ENCODE data around the gene DHRS4L2.
"Not testable (repeated sequence)": the region's sequence is repeated elsewhere in the genome, so short reads cannot be mapped to it uniquely, and the experiment has no call there.

The DHRS4L2 gene

DNA sequence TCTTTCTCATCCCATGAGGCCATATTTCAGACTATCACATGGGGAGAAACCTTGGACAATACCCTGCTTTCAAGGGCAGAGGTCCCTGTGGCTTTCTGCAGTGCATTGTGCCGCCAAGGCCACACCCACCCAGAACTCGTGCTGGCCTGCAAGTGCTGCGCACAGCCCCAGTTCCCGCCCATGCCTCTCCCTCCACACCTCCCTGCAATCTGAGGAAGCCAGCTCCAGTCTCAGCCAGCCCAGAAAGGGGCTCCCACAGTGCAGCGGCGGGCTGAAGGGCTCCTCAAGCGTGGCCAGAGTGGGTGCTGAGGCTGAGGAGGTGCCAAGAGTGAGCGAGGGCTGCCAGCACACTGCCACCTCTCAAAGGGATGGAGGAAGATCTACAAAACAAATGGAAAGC, 15.6 kb upstream of the DHRS4L2 start:
- DNase-seq (ENCODE audit: low spot score), result not testable (repeated sequence)

DNA sequence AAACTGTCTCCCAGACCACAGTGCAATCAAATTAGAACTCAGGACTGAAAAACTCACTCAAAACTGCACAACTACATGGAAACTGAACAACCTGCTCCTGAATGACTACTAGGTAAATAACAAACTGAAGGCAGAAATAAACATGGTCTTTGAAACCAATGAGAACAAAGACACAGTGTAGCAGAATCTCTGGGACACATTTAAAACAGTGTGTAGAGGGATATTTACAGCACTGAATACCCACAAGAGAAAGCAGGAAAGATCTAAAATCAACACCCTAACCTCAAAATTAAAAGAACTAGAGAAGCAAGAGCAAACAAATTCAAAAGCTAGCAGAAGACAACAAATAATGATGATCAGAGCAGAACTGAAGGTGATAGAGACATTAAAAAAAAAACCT, 14.7 kb upstream of the DHRS4L2 start:
- DNase-seq (ENCODE audit: low spot score), result not testable (repeated sequence)

DNA sequence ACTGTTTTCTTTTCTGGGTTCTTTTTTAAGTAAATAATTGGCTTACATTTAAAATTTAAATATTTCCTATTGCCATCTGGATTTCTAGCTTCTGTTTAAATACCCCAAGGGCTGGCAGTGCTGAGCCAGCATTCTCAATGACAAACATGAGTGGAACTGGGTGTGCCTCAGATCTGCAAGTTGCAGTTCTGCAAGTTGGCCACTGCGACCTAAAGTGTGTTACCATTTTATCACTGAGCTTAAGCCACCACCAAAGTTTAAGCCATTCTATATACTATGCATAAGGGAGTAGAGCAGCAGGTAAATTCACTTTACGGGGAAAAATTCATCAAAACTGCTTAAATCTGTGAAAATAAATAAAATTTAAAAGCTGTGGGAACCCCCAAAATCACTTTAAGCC, 11.5 kb upstream of the DHRS4L2 start:
- not testable (repeated sequence) for DNase-seq (ENCODE audit: low spot score)

DNA sequence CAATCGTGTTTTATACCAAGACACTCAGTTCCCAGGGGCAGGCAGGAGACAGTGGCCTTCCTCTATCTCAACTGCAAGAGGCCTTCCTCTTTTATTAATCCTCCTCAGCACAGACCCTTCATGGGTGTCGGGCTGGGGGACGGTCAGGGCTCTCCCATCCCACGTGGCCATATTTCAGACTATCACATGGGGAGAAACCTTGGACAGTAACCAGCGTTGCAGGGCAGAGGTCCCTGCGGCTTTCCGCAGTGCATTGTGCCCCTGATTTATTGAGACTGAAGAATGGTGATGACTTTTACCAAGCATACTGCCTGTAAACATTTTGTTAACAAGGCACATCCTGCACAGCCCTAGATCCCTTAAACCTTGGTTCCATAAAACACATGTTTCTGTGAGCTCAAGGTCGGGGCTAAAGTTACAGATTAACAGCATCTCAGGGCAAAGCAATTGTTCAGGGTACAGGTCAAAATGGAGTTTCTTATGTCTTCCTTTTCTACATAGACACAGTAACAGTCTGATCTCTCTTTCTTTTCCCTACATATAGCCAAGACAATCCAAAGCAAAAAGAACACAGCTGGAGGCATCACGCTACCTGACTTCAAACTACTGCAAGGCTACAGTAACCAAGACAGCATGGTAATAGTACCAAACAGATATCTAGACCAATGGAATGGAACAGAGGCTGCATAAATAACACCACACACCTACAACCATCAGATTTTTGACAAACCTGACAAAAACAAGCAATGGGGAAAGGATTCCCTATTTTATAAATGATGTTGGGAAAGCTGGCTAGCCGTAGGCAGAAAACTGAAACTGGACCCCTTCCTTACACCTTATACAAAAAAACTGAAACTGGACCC, 6.5 kb upstream of the DHRS4L2 start:
- DNase-seq (ENCODE audit: low spot score), result not testable (repeated sequence)

DNA sequence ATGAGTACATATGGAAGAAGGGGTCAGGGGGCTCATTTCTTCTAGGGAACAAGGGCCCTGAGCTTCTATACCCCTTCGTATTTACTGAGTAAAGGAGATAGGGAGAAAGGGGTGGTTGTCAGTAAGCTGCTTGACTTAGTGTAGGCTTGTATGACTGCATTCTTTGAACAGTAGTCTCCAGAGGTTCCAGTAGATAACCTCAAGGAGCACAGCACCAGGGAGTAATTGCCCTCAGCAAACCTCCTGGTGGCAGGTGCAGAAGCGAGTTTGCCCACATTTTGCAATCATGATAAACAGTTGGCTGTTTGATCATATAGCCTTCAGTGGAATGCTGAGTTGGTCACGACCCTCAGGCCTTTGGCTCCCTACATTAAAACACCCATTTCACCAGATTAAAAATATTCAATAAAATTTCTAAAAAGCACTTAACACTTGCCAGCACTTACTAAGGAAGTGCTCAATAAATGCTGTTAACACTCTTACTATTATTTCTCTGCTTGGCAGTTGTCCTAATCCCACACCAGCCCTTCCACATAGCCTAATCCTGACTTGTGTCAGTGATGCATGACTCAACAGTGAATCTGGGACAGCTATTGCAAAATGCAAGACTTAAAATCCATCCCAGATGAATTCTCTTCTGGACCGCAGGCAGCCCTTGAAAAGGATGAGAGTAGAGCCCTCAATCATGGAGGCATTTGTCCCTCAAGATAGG, 3.7 kb upstream of the DHRS4L2 start:
- no peak for DNase-seq (ENCODE audit: low spot score)

DNA sequence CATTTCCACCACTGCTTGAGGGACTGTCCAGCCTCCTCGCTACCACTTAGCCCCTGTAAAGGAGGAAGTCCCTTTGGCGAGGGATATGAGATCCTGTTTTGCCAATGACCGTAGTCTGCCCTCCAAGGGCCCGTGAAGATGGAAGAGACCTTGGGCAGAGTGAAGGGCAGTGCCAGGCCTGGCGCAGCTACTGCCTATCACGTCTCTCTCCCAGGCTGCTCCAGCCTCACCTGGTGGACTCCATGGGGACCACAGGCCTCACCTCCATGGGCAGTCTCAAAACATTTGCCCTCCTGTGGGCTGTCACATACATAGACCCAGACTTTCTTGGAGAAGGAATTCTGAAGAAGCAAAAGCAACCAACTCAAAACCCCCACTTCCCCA, 514 bp upstream of the DHRS4L2 start:
- DNase-seq (ENCODE audit: low spot score), result not testable (repeated sequence)

DNA sequence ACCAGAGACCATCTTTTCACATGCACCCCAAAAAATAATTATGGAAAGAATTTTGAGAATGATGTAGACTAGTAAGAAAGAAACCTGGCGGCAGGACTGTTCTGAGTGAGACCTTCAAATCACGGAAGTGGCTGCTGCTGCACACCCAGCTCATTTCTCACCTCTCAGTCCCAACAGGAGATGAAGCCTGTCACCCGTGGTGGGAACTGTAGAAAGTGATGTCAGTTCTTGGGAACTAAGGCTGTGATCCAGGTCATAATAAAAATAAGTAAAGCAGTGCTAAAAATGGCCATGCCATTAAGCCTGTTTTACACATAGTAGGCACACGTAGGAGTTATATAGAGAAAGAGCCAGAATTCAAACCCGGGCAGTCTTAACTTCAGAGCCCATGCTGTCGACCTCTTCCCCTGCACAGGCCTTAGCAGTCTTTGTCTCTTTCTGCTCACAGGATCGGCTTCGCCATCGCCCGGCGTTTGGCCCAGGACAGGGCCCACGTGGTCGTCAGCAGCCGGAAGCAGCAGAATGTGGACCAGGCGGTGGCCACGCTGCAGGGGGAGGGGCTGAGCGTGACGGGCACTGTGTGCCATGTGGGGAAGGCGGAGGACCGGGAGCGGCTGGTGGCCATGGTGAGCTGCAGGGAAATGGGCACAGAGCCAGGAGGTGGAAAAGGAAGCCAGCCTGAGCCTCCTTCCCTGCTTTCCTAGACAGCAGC, 1.2 kb downstream of the DHRS4L2 start:
- DNase-seq (ENCODE audit: low spot score), result not testable (repeated sequence)

DNA sequence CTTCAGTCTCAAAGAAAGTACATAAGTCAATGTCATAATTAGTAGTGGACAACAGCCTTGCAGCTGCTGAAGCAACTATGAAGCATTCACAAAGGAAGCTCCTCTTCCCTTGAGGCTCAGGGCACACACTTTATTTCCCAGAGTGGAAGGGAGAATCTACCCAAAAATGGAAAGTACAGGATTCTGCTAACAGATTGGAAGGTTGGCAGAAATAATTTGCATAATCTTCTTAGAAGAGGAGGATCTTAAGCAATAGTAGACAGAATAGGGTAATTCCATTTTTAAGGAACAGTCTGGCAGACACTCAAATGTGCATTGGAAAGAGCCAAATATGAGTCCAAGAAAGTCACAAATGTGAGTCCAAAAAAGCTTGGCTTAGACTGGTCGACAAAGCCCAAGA, 2.2 kb downstream of the DHRS4L2 start:
- DNase-seq (ENCODE audit: low spot score), result not testable (repeated sequence)

DNA sequence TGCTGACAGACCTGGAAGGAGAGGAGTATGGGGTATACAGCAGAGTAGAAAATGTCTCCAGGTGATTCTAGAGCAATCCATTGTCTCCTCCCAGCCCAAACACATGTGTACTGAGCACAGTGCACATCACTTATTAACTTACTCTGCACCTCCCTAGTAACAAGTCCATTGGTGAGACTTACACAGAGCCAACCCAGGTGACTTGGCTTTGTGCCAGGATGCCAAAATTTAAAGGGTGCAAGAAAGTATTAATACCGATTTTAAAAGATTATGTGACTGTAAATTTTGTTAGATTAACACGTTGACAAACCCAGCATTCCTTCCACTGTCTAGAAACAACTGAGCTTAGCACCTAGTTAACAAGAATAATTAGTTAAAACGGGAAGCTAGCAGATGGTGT, 4.3 kb downstream of the DHRS4L2 start:
- not testable (repeated sequence) for DNase-seq (ENCODE audit: low spot score)

DNA sequence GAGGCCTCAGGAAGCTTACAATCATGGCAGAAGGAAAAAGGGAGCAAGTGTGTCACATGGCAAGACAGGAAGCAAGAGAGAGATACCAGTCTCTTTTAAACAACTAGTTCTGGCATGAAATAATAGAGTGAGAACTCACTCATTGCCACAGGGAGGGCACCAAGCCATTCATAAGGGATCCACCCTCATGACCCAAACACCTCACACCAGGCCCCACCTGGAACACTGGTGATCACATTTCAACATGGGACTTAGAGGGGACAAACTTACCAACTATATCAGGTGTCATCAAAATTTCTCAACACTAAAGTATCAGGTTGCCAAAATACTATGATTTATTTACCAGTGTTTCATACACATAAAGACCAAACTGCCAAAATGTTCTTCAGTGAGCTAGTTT, 7.3 kb downstream of the DHRS4L2 start:
- DNase-seq (ENCODE audit: low spot score), result not testable (repeated sequence)

DNA sequence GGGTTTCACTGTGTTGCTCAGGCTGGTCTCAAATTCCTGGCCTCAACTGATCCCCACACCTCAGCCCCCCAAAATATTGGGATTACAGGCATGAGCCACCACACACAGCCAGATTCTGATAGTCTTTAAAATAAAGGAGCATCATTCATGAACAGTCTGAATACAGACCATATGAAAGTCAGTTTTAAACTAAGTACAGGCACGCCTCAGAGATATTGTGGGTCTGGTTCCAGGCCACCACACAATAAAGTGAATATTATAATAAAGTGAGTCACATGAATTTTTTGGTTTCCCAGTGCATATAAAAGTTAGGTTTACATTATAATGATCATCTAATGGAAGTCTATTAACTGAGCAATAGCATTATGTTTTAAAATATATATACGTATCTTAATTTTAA, 8.1 kb downstream of the DHRS4L2 start:
- DNase-seq (ENCODE audit: low spot score), result not testable (repeated sequence)

DNA sequence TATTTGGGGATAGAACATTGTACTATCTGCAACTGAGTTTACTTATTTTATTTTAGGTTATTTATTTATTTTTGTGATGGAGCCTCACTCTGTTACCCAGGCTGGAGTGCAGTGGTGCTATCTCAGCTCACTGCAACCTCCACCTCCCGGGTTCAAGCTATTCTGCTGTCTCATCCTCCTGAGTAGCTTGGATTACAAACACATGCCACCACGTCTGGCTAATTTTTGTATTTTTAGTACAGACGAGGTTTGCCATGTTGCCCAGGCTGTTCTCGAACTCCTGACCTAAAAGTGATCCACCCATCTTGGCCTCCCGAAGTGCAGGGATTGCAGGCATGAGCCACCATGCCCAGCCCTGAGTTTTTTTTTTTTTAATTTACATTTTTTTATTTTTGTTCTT, 10.9 kb downstream of the DHRS4L2 start:
- not testable (repeated sequence) for DNase-seq (ENCODE audit: low spot score)

DNA sequence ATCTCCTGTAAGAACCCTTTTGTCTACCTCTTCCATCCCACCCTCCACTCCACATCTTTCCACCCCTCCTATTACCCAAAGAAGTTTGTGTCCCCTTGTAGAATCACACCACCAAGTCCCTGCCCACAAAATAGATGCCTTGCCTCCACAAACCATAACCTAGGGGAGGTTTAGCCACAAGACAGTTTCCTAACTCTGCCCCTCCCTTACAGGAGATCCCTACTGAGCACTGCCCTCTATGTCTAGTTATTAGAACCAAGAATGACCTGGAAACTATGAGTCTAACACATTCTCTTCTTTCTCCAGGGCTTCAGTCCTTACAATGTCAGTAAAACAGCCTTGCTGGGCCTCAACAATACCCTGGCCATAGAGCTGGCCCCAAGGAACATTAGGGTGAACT, 12.3 kb downstream of the DHRS4L2 start:
- not testable (repeated sequence) for DNase-seq (ENCODE audit: low spot score)

DNA sequence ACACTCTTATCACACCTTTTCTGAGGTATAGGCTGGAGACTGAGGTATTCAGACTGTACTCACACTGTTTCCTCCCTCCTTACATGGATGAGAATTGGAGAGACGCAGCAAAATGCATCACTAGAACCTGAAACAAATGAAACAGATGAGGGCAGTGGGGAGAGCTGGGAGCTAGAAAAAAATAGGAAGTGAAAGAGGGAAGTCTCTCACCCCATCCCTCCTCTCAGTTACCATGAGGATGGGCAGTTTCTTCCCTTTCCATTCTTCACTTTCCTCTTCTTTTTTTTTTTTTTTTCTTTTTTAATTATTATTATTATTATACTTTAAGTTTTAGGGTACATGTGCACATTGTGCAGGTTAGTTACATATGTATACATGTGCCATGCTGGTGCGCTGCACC, 12.9 kb downstream of the DHRS4L2 start:
- DNase-seq (ENCODE audit: low spot score), result not testable (repeated sequence)

DNA sequence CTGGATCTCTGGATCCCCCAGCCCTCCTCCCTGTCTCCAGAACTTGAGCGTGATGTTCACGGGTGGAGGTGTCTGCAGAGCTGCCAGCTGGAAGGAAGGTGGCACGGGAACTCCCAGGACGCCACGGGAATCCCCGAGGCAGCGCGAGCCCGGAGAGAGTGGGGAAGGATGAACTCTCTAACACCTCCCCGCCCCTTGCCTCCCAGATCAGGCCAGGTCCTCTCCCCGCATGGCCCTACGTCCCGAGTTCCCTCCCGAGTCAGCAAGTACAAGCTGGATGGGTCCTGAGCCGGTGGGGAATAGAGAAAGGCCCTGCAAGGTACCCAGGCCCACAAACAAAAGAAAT, 17.7 kb downstream of the DHRS4L2 start:
- DNase-seq (ENCODE audit: low spot score), result not testable (repeated sequence)

DNA sequence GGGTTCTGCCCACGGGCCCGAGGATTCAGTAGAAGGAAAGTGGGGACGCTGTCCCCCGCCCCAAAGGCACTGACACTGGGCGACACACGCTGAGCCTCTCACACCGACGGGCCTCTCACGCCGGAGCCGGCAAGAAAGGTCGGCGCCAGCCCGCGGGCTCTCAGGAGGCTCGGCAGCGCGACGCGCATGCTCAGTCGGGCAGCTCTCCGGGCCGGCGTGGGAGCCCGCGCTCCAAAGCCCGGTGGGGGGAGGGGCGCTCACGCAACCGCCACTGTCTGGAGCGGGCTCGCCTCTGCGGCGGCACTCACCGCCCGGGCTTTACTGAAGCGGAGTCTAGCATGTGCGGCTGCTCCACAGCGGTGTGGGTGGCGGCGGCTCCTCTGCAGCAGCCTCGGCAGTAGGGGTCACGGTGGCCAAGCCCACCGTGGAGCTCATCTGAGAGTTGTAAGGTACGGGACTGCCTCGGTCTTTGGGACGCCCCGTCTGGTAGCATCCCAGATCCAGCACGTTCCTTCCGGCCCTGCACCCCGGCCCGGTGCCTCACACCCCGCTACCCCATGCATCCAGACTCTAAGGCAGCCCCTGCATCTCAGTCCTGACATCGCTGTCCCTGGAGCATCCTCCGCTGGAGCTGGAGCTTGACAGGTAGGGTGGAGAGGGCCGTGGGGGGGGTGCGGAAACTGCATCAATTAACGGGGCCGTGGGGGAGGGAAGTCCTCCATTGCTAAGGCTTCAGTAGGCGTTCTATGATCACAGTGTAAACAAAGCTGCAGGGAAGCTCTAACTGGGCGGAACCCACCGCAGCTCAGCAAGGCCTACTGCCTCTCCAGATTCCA, 18.3 kb downstream of the DHRS4L2 start:
- peak; percentile 38 for DNase-seq (ENCODE audit: low spot score)

DNA sequence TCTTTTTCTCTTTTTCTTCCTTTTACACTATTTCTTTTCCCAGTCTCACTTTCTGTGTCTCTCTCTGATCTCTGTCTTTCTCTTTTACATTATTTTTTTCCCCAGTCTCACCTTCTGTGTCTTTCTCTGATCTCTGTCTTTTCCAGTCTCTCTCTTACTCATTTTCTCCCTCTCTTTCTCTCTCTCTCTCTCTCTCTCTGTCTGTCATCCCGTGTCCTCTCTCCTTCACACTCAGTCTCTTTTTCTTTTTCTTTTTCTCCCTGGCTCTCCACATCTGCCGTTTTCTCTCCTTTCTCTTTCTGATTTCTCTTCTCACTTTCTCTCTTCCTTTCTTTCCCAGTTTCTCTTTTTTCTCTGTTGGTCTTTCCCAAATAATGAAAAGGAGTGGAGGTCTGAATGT, 22.3 kb downstream of the DHRS4L2 start:
- DNase-seq (ENCODE audit: low spot score), result no peak

DNA sequence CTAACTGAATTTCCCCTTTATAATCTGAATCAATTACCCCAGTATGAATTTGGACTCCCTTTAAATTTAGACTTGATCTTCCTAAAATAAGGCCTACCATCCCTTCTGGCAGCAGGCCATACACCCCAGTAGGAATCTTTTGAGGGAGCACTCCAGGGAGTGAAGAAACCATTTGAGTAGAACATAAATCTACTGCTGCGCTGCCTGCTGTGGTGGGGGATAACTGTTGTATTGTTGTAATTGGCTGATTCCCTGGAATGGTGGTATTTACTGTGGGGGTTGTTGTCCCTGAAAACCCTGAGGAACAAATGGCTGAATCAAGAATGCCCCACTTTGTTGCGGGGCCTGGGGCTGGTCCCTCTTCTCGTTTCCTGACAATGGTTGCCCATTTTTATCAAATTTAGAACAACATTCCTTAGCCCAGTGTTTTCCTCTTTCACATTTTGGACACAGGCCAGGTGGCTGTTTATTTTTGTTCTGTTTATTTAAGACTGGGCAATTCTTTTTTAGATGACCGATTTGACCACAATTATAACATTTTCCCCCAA, 24.1 kb downstream of the DHRS4L2 start:
- not testable (repeated sequence) for DNase-seq (ENCODE audit: low spot score)

DNA sequence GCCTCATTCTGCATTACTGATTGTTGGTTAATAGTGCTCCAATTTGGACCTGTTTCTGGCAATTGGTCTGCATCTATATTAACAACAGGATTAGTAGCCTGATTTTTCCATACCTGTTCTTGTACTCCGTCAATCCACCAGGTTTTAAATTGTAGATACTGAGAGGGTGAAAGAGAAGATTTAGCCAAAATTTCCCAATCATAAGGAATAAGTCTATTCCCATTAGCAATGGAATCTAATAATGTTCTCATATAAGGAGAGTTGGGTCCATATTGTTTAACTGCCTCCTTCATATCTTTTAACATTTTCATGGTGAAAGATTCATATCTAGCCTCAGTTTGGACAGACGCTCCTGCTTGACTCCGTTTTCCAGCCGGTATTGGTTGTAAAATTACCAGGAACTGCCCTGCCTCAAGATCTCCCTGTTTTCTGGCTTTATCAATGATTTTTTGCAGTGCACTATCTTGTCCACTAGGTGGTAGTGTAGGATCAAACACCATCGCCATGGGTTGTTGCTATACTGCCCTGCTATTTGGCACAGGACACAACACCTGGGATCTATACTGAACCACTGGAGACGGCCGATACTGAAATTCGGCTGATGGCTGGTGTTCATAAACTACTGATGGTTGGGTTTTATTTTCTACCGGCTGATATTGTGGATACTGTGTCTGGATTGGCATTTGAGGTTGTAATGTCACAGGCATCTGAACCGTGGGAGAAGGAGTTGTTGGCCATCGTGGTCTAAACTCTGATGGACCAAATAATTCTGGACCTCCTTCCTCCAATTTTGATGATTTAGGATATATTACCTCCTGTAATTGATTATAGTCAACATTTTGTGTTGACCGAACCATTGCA, 25.2 kb downstream of the DHRS4L2 start:
- peak; percentile 87 for DNase-seq (ENCODE audit: low spot score)

DNA sequence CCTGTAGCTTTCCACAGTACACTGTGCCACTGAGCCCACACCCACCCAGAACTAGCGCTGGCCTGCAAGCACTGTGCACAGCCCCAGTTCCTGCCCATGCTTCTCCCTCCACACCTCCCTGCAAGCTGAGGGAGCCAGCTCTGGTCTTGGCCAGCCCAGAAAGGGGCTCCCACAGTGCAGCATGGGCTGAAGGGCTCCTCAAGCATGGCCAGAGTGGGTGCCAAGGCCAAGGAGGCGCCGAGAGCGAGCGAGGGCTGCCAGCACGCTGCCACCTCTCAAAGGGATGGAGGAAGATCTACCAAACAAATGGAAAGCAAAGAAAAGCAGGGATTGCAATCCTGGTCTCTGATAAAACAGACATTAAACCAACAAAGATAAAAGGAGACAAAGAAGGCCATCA, 27.0 kb downstream of the DHRS4L2 start:
- not testable (repeated sequence) for DNase-seq (ENCODE audit: low spot score)

DNA sequence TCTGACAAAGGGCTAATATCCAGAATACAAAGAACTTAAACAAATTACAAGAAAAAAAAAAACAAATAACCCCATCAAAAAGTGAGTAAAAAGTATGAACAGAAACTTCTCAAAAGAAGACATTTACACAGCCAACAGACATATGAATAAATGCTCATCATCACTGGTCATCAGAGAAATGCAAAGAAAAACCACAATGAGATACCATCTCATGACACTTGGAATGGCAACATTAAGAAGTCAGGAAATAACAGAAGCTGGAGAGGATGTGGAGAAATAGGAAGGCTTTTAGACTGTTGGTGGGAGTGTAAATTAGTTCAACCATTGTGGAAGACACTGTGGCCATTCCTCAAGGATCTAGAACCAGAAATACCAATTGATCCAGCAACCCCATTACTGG, 30.2 kb downstream of the DHRS4L2 start:
- DNase-seq (ENCODE audit: low spot score), result not testable (repeated sequence)

Measured in hematopoietic multipotent progenitor cell treated with erythropoietin and hydrocortisone succinate and interleukin-3 and kit ligand, for 17 days (in vitro differentiated cells).